ENCODE data around the gene DSC2. TPM values are rescaled to one million over a fixed set of nuclear protein-coding genes. Genes with fewer than 3 reads are reported as not detected.
"Not testable (repeated sequence)": the region's sequence is repeated elsewhere in the genome, so short reads cannot be mapped to it uniquely, and the experiment has no call there.

Gene DSC2
- total RNA-seq, 2 donors from 2014 or later: 58.4 to 72.4 TPM

DNA sequence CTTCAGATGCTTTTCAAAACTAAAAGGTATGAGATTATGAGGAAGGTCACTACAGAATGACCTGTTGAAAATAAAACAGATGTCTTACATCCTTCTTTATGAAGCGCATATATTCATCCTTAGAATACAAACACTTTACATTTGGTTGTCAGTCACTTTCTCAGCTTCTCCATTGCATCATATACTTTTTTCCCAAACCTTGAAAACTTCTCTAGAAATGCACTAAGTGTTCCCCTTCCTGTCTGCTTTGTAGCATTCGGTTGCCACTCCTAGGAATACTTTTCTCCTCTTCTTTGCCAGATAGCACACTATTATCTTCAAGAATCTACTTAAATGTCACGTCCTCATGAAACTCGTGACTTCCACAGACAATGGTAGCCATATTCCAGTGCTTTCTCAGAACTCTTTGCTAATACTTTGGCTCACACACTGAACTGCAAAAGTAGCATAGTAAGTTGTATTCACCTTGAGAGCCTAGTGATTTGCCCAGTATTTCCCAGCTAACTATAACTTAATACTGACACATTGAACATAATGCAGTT is 32.8 kb upstream of the DSC2 start:
- 90 to 100% methylated on average over 2 to 4 of the region's 4 CpGs for WGBS, 2 experiments (ENCODE audit: insufficient coverage in 1 of 2, insufficient read length in 1 of 2)
- Mint-ChIP-seq H3K27me3 (ENCODE audit: insufficient read depth) (no peaks in the 10 kb centered on the region), H3K4me3 (no peak overlapping the region), H3K36me3 (ENCODE audit: low read depth) (no peaks in the 10 kb centered on the region), H3K27ac (no peak overlapping the region), H3K9me3 (no peaks in the 10 kb centered on the region), H3K4me1 (no peaks in the 10 kb centered on the region)
- Histone ChIP-seq H3K27me3 (ENCODE audit: control insufficient read depth, insufficient read depth, low read length, poor library complexity, severe bottlenecking) (no peaks in the 10 kb centered on the region), H3K4me1 (ENCODE audit: control insufficient read depth, insufficient read depth, low read length) (no peaks in the 10 kb centered on the region), H3K9ac (ENCODE audit: extremely low read depth, low read length, poor library complexity, severe bottlenecking) (no peak overlapping the region), H3K27ac (ENCODE audit: low read depth, low read length) (no peak overlapping the region), H3K36me3 (ENCODE audit: control insufficient read depth, insufficient read depth, low read length) (no peaks in the 10 kb centered on the region), H3K4me3 (ENCODE audit: low read length) (no peak overlapping the region), H3K9me3 (ENCODE audit: control insufficient read depth, low read length) (no peaks in the 10 kb centered on the region)
- TF ChIP-seq, protein P1, sequence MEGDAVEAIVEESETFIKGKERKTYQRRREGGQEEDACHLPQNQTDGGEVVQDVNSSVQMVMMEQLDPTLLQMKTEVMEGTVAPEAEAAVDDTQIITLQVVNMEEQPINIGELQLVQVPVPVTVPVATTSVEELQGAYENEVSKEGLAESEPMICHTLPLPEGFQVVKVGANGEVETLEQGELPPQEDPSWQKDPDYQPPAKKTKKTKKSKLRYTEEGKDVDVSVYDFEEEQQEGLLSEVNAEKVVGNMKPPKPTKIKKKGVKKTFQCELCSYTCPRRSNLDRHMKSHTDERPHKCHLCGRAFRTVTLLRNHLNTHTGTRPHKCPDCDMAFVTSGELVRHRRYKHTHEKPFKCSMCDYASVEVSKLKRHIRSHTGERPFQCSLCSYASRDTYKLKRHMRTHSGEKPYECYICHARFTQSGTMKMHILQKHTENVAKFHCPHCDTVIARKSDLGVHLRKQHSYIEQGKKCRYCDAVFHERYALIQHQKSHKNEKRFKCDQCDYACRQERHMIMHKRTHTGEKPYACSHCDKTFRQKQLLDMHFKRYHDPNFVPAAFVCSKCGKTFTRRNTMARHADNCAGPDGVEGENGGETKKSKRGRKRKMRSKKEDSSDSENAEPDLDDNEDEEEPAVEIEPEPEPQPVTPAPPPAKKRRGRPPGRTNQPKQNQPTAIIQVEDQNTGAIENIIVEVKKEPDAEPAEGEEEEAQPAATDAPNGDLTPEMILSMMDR (conservative IDR thresholded peaks at IDR 0.05): no peak
- DNase-seq: no peak

GRCh38 chr18:31129398-31130115 is 27.3 kb upstream of the DSC2 start:
- no peak overlapping the region for H3K27ac ChIP-seq (ENCODE audit: low read depth, low read length)
- H3K9me3 ChIP-seq (ENCODE audit: control insufficient read depth, low read length): no peaks in the 10 kb centered on the region
- Mint-ChIP-seq H3K27ac (no peak overlapping the region), H3K27me3 (ENCODE audit: insufficient read depth) (no peaks in the 10 kb centered on the region), H3K9me3 (no peaks in the 10 kb centered on the region), H3K36me3 (ENCODE audit: low read depth) (no peaks in the 10 kb centered on the region), H3K4me3 (no peak overlapping the region), H3K4me1 (no peaks in the 10 kb centered on the region)
- H3K36me3 ChIP-seq (ENCODE audit: control insufficient read depth, insufficient read depth, low read length): no peaks in the 10 kb centered on the region
- no peak overlapping the region for H3K9ac ChIP-seq (ENCODE audit: extremely low read depth, low read length, poor library complexity, severe bottlenecking)
- H3K4me1 ChIP-seq (ENCODE audit: control insufficient read depth, insufficient read depth, low read length): no peaks in the 10 kb centered on the region
- no peak overlapping the region for H3K4me3 ChIP-seq (ENCODE audit: low read length)
- WGBS, 2 experiments (ENCODE audit: insufficient coverage in 1 of 2, insufficient read length in 1 of 2): 77% methylated on average over 1 of the region's 1 CpG; no CpG with 5 or more reads in 1 of the 2 experiments
- TF ChIP-seq, protein P1 (conservative IDR thresholded peaks at IDR 0.05): no peak
- DNase-seq: no peak
- no peaks in the 10 kb centered on the region for H3K27me3 ChIP-seq (ENCODE audit: control insufficient read depth, insufficient read depth, low read length, poor library complexity, severe bottlenecking)

DNA sequence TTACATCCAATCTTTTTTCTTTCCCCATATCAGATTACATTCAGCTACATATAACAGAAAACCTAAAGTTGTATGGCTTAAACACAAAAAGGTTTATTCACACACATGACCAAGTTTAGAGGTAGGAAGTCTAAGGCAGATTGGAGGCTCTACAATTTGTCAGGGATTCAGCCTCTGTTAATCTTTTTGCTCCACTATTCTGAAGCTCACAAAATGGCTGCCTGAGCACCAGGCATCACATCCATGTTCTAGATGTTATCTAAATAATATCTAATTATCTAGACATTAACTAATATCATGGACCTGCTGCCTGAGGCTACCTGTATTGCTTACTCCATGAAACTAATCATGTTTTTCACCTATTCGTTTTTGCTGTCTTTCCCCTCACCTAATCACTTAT is 23.7 kb upstream of the DSC2 start:
- no peak for DNase-seq
- no peaks in the 10 kb centered on the region for H3K27me3 Mint-ChIP-seq (ENCODE audit: insufficient read depth)
- no peak overlapping the region for H3K4me3 ChIP-seq (ENCODE audit: low read length)
- H3K27ac ChIP-seq (ENCODE audit: low read depth, low read length): no peak overlapping the region
- H3K4me1 Mint-ChIP-seq: no peaks in the 10 kb centered on the region
- H3K36me3 Mint-ChIP-seq (ENCODE audit: low read depth): no peaks in the 10 kb centered on the region
- H3K4me1 ChIP-seq (ENCODE audit: control insufficient read depth, insufficient read depth, low read length): no peaks in the 10 kb centered on the region
- H3K36me3 ChIP-seq (ENCODE audit: control insufficient read depth, insufficient read depth, low read length): no peaks in the 10 kb centered on the region
- no peaks in the 10 kb centered on the region for H3K9me3 ChIP-seq (ENCODE audit: control insufficient read depth, low read length)
- H3K9ac ChIP-seq (ENCODE audit: extremely low read depth, low read length, poor library complexity, severe bottlenecking): no peak overlapping the region
- H3K9me3 Mint-ChIP-seq: no peaks in the 10 kb centered on the region
- no peak overlapping the region for H3K27ac Mint-ChIP-seq
- TF ChIP-seq, protein P1 (conservative IDR thresholded peaks at IDR 0.05): no peak
- no peaks in the 10 kb centered on the region for H3K27me3 ChIP-seq (ENCODE audit: control insufficient read depth, insufficient read depth, low read length, poor library complexity, severe bottlenecking)
- WGBS, 2 experiments (ENCODE audit: insufficient coverage in 1 of 2, insufficient read length in 1 of 2): 83 to 90% methylated on average over 1 of the region's 1 CpG
- H3K4me3 Mint-ChIP-seq: no peak overlapping the region

DNA sequence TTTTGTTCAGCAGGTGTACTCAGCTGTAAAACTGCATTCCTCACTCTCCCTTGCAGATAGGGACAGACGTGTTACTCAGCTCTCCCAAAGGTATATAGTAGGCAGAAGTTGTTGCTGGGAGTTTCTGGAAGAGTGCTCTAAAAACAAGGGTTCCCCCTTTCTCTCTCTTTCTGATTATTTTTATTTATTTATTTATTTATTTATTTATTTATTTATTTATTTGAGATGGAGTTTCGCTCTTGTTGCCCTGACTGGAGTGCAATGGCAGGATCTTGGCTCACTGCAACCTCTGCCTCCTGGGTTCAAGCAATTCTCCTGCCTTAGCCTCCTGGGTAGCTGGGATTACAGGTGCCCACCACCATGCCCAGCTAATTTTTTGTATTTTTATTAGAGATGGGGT is 20.9 kb upstream of the DSC2 start:
- H3K9ac ChIP-seq (ENCODE audit: extremely low read depth, low read length, poor library complexity, severe bottlenecking); H3K27me3 Mint-ChIP-seq (ENCODE audit: insufficient read depth); H3K36me3 ChIP-seq (ENCODE audit: control insufficient read depth, insufficient read depth, low read length); H3K27ac Mint-ChIP-seq; H3K4me3 Mint-ChIP-seq; H3K9me3 ChIP-seq (ENCODE audit: control insufficient read depth, low read length); H3K4me1 ChIP-seq (ENCODE audit: control insufficient read depth, insufficient read depth, low read length); H3K9me3 Mint-ChIP-seq; H3K36me3 Mint-ChIP-seq (ENCODE audit: low read depth); H3K4me3 ChIP-seq (ENCODE audit: low read length); H3K4me1 Mint-ChIP-seq; DNase-seq; H3K27me3 ChIP-seq (ENCODE audit: control insufficient read depth, insufficient read depth, low read length, poor library complexity, severe bottlenecking); H3K27ac ChIP-seq (ENCODE audit: low read depth, low read length): not testable (repeated sequence)
- WGBS, 2 experiments (ENCODE audit: insufficient coverage in 1 of 2, insufficient read length in 1 of 2): 56% methylated on average over 1 of the region's 2 CpGs; no CpG with 5 or more reads in 1 of the 2 experiments

All from endodermal cell (in vitro differentiated cells).